Activated T-helper 1 cell treated with Interleukin-2 at 50 U/mL for 16 hours (primary cell): ENCODE measurements around the gene KIAA1755.

Experiments used
- DNase-seq: peaks from one replicate; pipeline ENCODE4 v3.0.0-alpha.2; 2020; ENCODE audit warnings: low read depth

The KIAA1755 gene

DNA sequence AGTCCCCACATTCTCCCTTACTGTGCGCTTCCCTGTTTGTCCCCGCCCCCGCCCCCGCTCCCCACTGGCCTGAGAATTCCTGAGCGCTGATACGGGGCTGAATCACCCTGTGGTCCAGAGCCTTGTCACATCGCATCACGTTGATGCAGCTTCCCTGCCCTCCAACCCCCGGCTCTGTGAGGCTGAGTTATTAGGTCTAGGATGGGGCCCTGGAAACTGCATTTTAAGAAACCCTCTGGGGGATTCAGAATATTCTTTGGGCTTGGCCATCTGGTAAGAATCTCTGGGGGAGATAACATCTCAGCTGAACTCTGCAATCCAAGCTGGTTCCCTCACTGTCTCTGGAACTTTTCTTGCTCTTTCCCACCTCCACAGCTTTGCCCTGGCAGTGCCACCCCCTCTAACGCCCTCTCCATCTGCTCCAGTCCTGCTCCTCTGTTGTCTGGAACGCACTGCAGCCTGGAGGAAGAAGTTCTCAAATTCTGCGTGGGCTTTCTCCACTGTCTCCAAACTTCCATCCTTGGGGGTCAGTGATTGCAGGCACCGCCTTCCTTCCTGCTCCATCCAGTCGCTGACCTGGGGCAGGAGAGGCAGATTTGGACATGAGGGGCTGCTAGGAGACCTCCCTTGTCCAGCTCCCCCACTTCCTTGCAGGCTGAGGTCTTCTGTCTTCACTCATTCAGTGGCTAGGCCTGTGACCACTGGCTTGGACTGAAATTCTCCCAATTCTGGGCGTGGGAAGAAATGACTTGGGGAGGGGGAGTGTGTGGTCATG is 42.6 kb downstream of the KIAA1755 start:
- no peak for DNase-seq

DNA sequence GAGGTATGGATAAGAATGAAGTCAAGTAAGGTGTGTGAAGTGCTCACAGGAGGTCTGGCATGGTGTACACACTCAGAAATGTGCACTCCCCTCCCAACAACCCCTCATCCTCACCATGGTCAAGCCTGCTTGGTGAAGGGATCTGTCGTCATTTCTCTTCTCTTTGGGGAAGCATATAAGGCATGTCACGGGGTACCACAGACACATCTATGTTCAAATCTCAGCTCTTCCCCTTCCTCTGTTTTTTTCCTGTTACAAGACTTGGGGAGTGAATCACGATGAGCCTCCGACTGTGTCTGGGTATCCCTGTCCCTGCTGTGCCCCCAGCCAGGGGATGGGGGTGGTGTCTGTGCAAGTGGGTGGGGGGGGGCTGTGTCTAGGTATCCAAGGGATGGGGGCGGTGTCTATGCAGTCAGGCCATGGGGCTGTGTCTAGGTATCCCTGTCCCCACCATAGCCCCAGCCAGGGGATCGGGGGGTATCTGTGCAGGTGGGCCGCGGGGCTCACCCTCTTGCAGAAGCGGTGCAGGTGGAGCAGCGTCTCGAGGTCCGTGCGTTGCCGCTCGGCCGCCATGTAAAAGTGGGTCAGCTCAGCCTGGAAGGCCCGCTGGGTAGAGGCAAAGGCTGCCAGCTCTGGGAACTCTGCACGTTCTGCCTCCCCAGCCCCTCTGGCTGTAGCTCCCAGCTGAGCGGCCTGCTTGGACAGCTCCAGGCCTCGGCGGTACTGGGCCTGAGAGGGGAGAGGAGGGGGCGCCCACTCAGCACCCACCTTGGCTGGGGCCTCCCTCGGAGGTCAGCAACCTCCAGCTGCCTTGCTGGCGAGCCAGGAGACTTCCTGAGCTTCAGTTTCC is 43.6 kb downstream of the KIAA1755 start:
- DNase-seq = no peak

DNA sequence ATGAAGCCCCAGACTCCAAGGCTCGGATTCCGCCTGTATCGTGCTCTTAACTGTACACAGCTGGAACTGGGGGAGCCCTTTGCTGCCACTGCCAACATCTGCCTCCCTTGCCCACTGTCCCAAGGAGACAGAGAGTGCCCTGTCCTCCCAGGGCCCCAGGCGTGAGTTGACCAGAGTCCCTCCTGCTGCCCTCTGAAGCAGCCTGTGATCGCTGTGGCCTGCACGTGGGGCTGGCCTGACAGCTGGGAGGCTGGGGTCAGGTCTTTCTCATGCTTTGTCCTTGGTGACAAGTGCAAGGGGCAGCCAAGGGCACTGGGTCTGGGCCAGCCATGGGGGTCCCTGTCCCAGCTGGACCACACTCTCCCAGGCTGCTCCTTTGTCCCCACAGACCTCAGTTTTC is 44.3 kb downstream of the KIAA1755 start:
- no peak for DNase-seq

DNA sequence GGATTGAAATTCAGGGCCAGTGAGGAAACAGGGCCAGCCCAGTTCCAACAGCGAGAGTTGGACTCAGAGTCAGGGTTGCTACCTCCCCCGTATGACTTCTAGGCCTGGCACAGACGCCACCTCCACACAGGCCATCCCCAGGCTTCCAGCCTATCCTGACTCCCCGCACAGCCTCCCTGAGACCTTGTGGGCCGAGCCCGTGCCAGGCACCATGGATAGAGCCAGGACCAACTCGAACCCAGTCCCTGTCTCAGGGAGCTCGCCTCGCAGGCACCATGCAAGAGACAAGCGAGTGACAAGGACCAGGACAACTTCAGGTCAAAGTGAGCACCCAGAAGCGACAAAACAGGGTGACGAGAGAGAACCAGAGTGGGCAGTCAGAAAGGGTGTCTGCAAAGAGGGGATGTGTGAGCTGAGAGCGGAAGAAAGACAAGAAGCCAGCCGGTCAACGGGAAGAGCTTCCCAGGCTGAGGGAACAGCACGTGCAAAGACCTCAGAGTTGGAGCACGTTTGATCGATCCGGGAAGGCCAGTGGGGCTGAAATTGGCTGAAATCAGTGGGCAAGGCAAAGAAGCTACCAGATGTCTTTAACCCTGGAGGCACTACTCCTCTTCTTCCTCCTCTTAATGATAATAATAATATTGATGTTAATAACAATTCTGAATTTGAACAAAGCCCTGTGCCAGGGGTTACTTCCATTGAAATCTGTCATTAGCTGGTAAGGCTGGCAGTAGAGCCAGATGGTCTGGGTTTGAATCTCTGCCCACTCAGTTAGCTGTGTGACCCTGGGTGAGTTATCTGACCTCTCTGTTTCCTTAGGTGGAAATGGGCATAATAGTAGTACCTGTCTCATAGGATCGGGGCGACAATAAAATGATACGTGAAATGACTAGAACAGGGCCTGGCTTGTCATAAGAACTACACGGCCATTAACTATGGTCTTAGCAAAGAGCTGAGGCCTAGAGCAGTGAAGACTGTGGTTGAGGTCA is 45.0 kb downstream of the KIAA1755 start:
- no peak for DNase-seq

DNA sequence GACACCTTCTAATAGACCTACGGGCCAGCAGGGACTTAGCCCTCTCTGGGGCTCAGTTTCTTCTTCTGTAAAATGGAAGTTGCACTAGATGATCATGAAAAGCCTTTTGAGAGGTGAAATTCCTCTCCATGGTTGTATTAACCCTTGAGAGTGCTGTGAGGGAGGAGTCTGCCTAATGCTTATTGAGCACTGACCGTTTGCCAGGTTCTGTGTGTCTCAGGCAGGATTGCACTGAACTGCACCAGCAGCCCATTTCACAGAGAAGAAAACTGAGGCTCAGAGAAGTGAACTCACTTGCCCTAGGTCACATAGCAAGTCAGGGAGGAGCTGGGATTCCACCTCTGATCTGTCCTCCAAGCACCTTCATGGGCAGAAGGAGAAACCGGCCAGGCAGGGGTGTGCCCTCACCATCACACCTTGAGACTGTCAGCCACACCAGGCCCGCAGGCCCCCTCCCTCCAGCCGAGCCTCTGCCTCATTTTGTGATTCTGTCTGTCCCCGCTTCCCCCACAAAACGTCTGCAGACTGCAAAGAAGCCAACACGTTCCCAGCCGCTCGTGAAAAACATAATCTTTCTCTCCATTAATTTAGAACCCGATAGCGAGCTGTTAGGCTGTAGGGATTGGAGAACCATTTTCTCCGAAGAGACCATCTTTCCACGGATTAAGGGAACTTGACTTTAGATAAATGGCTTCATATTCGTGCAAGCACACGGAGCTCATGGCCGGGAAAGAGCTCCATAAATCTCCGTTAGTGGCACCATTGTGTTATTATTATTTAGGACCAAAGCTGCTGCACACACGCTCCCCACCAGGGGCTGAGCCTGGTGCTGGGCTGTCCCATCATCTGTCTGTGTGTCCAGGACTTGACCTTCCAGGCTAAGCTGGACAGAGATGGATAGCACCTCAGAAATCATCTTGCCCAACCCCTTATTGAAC is 46.0 kb downstream of the KIAA1755 start:
- DNase-seq = no peak

DNA sequence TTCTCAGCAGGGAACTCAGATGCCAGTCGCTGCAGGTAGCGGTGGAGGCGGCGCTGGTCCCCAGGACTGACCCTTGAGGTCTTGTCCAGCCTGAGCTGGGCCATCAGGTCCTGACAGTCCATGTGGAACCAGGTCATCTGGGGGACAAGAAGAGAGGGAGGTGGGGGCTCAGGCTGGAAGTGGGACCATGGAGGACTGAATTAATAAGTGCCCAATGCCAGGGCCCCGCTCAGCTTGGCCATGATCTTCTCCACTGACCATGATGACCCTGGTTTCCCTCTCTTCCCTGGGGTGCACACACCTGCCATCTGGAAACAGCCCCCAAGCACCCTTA is 47.0 kb downstream of the KIAA1755 start:
- DNase-seq = no peak

DNA sequence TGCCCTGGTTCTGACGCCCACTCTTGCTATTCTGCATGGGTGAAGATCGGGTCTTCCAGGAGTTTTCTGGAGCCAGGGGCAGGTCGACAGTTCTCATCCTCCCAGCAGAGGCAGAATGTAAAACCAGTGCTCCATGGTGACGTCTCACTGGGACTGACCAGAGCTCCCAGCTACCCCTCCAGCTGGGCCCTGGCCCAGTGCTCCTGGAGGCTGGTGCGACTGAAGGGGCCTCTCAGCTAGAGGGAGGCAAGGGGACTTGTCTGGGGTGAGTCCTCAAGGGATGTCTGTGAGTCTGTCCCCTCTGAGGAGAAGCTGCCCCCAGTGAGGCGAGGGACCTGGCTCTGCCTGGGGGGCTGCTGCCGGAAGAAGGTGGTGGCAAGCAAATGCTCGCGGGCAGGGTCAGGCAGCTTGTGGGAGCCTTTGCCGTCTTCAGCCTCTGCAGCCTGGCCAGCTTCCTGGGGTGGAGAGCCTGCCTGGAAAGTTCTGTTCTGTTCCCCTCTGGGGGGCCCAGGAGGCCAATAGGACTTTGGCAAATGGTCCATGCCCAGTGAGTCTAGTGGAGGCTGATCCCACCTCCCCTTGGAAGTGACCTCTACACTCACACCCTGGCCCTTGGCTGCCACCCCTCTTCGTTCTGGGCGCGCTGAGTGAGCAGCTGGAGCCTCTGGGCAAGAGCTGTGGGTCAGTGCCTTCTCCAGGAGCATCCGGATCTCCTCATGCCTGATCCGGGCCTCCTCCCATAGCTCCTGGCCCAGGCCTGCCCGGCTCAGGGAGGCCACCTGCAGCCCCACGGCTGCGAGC is 47.5 kb downstream of the KIAA1755 start:
- DNase-seq = no peak

DNA sequence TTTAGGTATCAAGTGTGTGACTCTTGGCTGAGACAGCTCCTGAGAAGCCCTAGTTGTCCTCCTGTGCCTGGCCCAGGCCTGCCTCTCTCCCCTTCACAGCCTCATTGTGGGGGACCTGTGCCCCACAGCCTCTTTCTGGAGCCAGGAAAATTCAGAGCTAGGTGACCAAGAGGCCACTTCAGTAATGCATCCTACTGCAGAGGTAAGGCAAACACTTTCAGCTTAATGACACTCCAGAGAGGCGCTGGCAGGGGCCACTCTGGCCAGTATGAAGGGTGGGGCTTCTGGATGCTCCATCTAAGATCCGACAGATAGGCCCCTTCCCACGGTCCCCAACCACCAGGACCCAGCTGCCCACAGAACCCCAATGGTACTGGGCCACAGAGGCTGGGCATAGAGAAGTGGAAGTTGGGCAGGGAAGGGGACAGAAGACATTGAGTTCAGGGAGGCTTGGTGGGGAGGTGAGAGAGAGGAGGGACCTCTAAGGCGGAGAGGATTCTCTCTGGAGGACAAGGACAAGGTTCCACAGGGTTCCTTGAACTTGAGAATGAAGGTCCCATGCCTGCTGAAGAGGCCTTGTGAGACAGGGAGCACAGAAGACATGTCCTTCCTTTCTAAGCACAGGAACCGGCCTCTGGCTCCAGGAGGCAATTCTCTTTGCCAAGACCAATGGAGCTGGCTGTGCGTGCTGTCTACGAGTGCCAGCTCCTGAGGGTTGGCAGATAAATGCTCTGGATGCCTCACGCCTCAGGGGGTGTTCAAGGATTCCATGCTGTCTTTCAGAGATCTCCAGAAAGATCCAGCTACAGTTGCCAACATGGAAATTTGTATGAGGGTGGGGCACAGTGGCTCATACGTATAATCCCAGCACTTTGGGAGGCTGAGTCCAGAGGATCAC is 49.1 kb downstream of the KIAA1755 start:
- DNase-seq = no peak

DNA sequence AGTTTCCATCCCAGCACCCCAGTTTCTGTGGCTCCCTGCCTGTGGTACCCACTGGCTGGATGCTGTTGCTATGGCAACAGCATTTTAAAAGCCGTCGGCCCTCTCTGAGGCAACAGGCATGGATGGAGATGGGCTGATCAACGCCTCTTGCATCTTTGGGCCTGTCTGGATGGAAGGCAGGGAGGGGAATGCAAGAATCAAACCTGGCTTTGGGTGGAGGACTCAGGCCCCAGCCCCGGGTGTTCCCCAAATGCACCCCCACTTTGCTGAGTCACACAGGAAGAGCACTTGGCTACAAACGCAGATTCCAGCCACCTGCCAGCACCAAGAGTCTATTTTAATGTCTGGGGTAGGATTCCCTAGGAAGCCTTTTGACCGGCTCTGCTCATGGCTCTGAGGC is 49.8 kb downstream of the KIAA1755 start:
- DNase-seq = no peak

DNA sequence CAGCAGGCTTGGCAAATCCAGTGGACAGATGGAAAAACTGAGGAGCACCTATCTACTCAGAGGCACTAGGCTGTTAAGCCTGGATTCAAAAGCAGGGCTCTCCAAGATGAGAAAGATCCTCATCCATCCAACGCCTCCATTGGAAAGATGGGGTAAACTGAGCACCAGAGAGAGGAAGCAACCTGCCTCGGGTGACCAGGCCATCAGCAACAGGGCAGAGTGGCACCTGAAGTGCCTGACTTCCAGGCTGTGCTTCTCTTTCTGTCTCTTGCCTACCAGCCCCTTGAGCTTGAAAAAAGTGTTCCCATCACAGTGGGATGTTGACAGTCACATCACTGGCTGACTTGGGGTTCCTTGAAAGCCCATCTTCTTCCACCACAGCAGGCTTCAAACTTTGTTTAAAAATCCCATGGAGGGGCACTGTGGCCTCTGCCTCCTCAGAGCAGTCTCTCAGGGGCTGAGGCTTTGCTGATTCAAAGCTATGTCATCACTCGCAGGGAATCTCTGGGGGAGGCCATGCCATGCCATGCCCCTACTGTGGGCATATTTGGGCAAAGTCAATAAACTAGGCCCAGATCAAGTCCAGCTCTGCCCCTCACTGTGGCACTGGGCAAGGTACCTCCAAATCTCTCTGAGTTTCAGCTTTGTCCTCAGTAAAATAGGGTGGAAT is 50.7 kb downstream of the KIAA1755 start:
- no peak for DNase-seq

DNA sequence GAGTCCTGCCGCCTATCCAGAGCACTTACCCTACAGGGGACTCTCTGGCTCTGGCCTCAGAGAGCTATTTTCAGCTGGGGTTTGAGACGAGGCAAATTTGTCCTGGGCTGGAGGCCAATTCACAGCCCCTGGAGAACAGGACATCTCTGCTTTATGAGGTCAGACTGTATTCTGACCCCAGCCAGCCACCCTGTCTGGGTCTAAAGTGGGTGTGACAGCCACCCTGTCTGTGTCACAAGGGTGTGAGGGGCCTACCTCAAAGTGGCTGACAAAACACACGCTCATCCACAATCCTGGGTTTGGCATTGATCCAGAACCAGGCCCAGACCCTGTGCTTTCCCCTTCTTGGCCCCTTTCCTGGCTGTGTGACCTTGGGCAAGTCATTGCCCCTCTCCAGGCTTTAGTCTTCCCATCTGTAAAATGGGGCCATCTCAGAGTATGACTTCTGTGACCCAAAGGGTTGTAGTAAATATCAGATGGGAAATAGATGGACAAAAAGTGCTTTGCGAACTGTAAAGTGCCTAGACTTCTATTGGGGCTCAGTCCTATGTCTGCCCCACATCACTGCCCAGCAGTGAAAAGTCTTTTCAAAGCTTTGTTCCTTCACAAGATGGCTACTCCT is 51.4 kb downstream of the KIAA1755 start:
- DNase-seq = no peak

DNA sequence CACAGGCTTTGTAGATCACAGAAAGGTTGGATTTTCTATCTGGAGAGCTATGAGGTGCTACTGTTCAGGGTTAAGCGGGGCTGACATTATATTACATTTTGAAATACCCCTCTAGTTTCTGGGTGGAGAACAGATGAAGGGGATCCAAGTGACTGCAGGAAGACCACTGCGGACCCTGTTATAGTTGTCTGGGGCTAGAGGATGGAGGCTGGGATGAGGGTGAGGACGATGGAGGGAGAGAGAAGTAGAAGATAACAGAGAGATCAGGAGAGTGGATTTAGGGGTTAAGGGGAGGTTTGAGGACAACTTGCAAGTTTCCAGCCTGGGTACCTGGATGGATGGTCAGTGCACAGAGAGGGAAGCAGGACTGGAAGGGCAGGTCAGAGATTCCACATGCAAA is 52.0 kb downstream of the KIAA1755 start:
- no peak for DNase-seq

DNA sequence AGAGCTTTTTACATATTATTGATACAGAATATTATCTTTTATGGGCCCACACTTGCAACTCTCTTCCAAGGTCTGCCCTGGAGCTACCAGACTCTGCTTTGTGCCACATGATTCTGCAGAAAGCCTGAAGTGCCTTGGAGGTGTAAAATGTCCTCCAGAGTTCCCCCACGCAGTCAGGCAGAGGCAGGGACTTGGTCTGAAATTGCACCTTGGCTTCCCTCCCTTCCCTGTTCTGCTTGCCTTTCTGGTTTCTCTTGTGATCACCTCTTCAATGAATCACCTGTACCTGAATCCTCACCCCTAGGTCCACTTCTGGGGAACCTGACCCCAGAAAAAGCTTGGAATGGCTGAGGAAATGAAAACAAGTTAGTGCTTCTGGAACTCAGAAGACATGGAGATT is 52.4 kb downstream of the KIAA1755 start:
- no peak for DNase-seq

DNA sequence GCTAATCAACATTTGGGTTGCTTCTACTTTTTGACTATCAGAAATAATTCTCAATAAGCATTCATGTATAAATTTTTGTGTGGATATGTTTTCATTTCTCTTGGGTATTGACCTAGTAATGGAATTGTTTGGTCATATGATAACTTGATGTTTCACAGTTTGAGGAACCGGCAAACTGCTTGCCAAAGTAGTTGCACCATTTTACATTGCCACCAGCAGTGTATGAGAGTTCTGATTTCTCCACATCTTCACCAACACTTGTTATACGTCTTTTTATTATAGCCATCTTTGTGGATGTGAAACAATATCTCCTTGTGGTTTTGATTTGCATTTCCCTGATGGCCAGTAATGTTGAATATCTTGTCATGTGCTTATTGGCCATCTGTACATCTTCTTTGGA is 52.9 kb downstream of the KIAA1755 start:
- DNase-seq = no peak

DNA sequence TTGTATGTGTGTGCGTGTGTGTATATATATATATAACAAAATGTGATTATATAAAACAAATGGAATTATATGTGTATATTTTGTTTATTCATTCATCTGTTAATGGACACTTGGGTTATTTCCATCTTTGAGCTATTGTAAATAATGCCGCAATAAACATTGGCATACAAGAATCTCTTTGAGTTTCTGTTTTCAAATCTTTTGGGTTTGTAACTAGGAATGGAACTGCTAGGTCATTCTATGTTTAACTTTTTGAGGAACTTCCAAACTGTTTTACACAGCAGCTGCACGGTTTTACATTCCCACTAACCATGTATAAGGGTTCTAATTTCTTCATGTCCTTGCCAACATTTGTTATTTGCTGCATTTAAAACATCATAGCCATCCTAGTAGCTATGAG is 55.5 kb downstream of the KIAA1755 start:
- DNase-seq = no peak

DNA sequence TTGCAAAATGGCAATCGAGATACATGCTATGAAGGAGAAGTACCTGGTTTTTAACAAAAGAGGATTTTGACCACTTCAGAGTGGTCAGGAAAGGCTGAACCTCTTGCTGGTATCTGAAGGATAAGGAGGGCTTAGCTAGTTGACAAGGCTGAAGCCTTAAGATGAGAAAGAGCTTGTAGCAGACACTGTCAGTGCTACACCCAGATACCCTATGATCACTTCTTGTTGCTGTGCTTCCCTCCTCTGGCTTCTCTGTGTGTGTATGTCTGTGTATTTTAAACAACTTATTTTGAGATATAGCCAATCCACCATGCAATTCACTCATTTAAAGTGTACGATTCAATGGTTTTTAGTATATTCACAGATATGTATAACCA is 56.6 kb downstream of the KIAA1755 start:
- DNase-seq = no peak

DNA sequence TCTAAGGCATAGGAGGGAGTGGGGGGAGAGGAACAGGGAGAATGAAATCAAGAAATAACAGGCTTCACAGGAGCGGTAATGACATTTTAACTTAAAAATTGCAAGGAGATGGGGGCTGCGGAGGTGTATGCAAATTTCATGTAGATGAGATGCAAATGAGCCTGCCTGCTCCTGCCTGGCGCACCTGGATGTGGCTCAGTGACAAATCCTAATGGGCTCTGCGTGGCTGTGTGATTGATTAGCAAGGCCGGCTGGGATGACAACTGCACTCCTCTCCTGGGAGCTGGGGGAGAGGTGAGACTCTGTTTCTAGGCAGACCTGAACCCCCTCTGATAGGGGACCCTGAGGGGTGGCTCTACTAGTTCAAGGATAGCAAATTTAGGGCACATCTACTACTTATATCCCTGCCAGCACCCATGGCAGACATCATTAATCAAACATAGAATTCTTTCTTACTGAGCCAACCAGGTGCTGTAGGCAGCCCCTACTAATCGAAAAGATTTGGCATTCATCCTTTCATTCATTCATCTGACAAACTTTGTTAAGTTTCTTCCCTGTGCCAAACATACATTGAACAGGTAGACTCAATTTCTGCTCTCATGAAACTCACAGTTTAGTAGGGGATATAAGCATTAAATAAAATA is 57.1 kb downstream of the KIAA1755 start:
- no peak for DNase-seq

DNA sequence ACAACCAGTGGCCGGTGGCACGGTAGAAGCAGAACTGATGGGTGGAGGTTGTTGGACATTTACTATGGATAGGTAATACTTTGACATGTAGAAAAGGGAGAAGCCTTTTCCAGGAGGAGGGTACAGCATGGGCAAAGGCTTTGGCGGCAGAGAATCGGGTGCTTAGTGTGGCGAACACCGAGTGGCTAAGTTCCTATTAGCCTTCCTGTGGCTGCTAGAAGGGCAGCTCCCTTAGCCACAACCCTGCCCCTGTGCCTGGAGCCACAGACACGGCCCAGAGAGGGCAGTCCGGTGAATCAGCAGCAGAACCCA is 57.6 kb downstream of the KIAA1755 start:
- no peak for DNase-seq
